ENCODE data around the gene PTHLH.

DNA sequence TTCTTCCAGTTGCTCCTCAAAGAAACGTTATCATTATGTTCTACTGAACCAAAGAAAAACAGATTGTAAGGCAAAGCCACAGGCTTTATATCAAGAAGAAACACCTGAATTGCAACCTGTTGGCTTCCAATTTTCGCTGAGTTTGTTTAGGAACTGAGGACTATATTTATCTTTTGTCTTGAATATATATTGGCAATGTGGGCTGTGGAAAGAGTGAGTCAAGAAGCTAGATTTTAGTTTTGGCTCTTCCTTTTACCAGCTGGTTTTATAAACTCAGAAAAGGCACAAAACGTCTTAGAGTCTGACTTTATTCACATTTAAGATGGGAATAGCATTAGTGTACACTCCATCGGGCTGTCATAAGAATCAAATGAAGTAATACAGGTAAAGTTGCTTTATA, 10.4 kb upstream of the PTHLH start:
- TF ChIP-seq FOXA1 (IDR thresholded peaks at IDR 0.05), result no peak
- no peak for TF ChIP-seq SP1 (IDR thresholded peaks at IDR 0.05)
- no peak for TF ChIP-seq LEF1 (IDR thresholded peaks at IDR 0.05; ENCODE audit: borderline replicate concordance)
- TF ChIP-seq TARDBP (IDR thresholded peaks at IDR 0.05), result no peak
- TF ChIP-seq ARNT (IDR thresholded peaks at IDR 0.05), result no peak
- TF ChIP-seq FOXK2 (IDR thresholded peaks at IDR 0.05), result no peak
- TF ChIP-seq NFRKB (IDR thresholded peaks at IDR 0.05), result no peak
- no peak for TF ChIP-seq SUZ12 (IDR thresholded peaks at IDR 0.05)
- TF ChIP-seq ZNF384 (IDR thresholded peaks at IDR 0.05), result no peak
- no peak for TF ChIP-seq BHLHE40 (IDR thresholded peaks at IDR 0.05; ENCODE audit: borderline replicate concordance)
- TF ChIP-seq HDGF (IDR thresholded peaks at IDR 0.05; ENCODE audit: borderline replicate concordance), result no peak
- no peak for TF ChIP-seq CTBP1 (IDR thresholded peaks at IDR 0.05; ENCODE audit: borderline replicate concordance)
- no peak for TF ChIP-seq ELF4 (IDR thresholded peaks at IDR 0.05)
